Brain pericyte (primary cell): ENCODE measurements around the gene CACNA1C.
"Not testable (repeated sequence)": the region's sequence is repeated elsewhere in the genome, so short reads cannot be mapped to it uniquely, and the experiment has no call there.

ENCODE experiments used
- DNase-seq: peaks from one replicate; pipeline ENCODE4 v3.0.0-alpha.2; 2012; ENCODE audit warnings: low read depth, low spot score

CACNA1C gene

DNA sequence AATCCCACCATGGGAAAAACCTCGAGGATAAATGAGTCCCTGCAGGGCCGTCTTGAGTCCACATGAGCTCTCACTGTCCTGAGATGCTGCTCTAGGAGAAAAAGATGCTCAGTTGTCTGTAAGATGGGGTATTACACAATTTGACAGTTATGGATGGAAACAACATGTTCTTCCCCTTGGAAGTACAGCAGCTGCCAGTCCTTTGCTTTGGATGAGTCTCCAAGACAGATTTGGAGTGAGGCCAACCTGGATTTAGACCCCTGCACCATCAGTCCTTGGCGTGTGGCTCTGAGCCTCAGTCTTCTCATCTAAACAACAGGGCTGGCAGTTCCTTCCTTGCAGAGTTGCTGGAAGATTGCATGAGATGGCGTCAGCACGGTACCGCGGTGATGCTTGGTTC lies 432.9 kb downstream of the CACNA1C start:
- no peak for DNase-seq

DNA sequence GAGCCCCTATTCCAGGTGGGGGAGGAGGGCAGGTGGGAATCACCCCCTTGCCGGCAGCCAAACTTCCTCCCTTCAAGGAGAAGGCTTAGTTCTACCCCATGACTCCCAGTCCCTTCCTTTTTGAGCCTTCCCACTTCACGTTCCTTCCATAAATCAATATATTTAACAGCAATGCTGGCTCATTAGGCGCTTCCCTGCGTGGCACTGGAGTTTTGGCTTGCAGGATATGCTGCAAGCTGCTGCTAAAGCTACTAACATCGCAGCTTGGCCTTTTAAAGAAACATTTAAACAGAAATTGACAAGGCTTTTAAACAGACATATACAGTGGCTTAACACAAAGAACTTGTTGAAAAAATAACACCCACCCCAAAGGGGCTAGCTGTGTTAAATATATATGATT lies 434.0 kb downstream of the CACNA1C start:
- DNase-seq = no peak

DNA sequence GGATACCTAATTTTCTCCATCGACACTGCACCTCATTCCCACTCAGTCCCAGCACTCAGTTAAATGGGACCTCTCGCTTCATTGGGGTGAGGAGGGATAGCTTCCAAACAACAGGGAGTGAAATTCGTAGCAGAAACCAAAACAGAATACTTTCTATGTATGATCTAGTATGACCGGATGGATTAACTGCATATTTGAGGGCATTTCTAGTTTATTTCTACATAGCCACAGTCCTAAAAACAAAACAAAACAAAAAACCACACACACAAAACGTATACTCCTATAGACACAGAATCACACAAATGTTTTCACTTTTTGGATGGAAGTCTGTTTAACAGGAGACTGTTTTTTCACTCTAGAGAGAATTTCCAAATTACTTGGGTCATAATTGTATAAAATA lies 434.5 kb downstream of the CACNA1C start:
- DNase-seq = no peak

DNA sequence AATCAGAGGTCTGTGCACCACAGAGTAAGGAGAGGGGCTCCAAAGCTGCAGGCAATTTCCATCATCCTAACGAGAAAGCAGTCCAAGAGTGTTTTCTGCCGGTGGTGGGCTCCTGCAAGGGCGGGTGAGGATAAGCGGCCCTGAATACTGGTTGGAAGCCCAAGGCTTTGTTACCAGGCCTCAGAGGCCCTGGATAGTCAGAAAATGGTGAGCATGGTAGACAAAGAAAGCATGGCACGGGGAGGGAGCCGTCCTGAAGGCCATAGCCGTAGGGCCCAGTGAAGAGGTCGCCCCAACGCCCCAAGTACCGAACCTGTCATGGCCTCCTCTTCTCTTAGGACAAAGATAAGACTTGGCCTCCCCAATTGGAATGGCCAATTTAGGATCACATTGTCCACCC lies 435.3 kb downstream of the CACNA1C start:
- no peak for DNase-seq

DNA sequence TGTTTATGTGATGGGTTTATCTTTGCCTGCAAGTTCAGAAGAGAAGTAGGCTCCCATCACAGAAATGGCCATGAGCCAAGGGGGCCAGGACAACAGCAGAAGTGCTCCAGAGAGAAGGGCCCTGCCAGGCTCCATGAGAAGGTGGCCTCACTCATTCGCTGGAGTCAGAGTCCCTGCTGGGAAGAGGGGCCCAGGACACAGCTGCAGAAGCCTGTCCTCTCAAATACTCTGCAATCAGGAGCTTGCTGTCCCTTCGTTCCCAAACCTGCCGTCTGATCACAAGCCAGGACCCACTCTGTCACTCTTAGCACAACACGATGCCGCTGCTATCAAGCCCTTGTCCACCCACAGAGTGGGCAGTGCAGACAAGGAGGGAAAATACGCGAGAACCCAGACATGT lies 435.8 kb downstream of the CACNA1C start:
- DNase-seq = no peak

DNA sequence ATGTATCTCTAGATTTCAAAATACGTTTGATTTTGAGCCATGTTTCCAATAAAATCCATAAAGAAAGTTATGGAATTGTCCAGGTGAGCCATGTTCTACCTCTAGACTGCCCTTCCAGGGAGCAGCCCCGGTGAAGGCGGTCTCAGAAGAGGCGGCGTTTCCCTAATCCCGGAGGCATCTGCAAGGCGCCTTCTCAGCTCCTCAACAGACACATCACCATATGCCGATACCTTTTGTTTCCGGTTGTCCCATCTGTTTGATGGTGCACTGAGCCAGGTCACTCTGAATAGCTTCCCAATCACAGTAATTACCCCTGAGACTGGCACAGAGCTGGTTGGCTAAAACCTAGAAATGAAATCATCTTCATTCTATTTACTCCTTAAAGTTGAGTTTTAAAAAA lies 436.5 kb downstream of the CACNA1C start:
- no peak for DNase-seq

DNA sequence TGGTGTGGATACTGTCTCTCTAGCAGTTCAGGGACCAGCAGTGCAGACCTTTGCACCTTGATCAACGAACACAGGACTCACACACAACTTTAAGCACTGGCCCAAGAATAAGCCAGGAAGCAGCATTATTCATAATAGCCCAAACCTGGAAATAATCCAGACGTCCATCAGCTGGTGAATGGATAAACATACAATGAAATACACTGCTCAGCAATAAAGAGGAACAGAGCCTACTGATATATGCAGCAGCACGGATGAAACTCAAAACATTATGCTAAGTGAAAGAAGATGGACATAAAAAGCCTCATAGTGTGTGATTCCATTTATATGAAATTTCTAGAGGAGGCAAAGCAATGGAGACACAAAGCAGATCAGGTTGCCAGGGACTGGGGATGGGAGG lies 438.0 kb downstream of the CACNA1C start:
- DNase-seq = no peak

DNA sequence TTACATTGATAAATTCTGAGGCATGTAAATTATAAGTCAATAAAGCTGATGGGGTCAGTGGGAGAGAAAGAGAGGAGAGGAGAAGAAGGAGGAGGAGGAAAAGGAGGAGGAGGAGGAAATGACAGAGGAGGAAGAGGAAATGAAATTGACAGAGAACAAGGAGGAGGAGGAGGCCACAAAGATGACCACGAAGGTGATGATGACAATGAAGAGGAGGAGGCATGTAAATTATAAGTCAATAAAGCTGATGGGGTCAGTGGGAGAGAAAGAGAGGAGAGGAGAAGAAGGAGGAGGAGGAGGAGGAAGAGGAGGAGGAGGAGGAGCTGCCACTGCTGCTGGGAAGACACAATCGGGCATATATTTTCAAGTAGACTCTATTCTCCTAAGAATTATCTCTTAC lies 438.6 kb downstream of the CACNA1C start:
- DNase-seq = not testable (repeated sequence)

DNA sequence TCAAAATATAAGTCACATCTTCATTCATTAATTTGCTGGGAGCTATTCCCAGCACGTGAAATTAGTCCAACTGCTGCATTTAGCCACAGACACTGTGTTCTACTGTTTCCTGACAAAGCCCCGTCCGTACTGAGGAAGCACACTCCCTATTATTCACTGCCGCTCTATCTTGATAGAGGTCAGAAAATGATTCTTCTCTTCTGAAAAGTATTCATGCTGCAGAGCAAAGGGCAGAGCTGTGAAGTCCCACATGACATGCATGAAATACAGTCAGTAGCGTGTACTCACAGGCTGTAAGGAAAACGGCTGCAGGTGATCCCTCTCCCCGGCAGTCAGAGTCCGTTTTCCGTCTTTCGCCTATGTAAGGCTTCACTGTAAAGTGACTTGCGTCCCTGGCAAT lies 439.4 kb downstream of the CACNA1C start:
- DNase-seq = no peak

DNA sequence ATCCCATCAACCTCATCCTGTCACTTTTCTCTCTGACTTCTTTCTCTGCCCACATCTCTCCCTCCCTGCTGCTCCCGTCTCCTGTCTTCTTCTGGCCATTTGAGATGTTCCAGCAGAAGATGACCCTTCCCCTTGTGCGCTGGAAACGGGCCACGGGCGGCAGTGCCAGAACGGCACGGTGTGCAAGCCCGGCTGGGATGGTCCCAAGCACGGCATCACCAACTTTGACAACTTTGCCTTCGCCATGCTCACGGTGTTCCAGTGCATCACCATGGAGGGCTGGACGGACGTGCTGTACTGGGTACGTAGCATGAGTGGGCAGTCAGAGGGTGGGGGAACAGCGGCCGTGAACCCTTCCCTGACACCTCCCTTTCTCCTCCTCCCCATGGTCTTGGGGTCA lies 440.3 kb downstream of the CACNA1C start:
- DNase-seq = no peak

DNA sequence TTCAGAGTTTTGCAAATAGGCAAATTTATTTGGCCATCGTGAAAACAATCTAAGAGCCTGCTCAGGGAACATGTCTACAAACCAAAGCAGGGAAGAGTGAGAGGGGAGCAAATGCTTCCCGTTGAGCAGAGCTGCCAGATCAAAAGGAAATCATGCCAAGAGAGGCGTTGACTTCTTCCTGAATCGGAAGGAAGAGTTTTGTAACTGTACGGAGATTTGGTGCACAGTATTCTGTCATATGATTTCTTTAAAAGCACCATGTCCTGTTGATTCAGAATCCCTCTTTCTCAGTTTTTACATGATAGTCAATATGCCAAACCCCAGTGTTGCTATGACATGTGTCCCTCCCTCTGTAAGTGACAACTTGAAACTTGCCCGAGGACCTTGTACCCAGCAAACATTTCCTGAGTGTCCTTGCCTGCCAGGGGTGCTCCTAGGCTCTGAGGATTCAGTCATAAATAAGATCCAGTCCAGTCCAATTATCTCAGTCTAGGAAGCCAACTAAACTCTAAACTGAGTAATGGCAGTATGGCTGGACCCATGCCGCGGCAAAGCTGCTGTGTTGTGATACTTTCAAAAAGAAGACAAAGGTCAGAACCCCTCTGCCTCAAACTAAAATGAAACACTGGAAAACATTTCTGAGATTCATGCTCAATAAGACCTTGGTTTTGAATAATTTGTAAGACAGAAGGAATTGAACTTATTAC lies 441.9 kb downstream of the CACNA1C start:
- DNase-seq = no peak

DNA sequence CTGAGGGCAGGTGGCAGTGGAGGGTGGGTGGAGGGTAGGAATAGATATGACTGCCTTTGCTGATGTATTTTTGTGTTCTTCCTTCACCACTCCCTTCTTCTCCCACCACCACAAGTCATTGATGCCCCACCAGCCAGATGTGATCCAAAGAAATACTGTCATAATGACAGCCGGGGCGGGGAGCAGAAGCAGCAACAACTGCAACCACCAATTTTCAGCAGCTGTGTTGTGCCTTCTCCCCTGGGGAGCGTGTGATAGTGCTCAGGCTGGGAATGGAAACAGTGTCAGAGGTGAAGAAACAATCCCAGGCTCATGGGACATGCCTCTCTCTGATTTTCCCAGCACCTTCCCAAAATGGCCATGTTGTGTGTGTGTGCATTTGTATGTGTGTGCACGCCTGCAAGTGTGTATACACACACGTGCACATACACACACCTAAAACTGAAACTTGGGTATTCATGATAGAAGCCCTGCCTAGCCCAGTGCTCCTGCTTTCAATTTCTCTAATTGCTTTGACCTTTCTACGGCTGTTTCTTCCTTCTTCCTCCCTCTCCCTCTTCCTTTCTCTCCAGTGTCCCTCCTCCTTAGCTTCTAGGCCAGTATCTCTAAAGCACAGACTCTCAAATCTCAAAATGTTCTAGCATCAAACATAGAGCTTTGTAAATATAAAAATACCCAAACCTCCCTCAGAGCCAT lies 442.8 kb downstream of the CACNA1C start:
- no peak for DNase-seq

DNA sequence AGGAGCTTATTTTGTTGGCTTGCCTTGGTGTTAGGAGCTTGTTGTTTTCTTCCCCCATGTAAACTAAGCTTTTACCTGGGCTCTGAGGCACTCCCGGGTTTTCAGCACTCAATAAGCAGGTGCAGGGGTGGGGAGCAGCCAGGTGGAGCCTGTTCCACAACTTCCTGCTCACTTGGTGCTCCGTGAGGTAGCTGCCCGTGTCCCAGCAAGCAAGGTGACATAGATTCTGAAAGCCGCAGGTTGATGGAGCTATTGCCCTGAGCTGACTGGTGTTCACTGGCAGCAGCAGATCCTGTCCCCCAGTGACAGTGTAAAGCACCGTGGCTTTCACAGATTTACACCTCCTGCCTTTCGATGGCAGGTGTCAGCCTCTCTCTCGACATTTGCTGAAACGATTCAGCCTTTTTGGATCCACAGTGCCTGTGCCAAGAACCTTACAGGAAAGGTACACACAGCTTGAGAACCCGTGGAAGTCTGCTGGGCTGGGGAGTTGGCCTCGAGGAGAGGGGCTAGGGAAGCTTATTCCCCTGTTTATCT lies 446.2 kb downstream of the CACNA1C start:
- no peak for DNase-seq

DNA sequence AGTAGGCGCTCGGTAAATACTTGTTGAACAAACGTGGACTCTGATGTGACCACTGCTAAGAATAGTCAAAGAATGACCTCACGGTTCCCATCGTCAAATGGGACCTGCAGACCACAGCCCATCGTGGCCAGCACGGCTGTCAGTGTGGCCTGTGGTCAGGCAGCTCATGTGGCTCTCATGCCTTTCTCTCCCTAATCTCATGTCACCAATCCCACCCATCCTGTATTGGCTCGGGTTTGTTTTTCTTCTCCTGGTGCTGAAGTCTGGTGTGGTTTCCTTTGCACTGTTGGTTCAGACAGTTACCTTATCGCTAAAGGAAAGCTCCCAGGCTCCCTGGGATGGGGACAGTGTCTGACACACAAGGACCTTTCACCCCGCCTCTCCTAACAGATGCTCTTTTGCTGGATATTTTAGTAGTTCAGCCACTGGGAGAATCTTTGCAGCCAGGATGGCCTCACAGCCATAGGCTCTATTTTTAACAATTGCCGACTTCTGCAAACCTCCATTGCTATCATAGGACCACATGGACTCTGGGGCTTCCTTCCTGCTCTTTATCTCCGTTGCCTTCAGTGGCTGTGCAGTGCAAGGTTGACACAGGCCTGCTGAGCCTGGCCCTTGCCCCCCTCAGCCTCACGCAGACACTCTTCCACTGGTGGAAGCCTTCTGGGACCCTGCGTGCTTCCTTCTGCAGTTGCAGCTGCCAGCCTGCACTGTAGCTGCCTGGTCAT lies 448.8 kb downstream of the CACNA1C start:
- DNase-seq = no peak

DNA sequence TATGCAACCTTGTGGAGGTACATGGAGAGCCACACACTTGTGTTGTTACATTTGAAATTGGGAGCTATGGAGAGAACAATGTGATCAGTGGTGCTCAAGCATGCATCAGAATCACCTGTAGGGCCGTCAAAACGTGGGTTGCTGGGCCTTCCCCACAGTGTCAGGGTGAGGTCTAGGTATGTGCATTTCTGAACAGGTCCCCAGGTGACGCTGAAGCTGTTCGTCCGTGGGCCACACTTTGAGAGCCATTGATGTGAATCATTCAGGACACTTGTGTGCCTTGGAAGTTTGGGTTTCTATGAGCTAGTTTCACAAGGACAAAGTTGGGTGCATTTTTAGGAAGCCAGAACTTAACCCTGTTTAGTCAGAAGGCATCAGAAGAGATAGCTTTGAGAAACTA lies 450.2 kb downstream of the CACNA1C start:
- no peak for DNase-seq

DNA sequence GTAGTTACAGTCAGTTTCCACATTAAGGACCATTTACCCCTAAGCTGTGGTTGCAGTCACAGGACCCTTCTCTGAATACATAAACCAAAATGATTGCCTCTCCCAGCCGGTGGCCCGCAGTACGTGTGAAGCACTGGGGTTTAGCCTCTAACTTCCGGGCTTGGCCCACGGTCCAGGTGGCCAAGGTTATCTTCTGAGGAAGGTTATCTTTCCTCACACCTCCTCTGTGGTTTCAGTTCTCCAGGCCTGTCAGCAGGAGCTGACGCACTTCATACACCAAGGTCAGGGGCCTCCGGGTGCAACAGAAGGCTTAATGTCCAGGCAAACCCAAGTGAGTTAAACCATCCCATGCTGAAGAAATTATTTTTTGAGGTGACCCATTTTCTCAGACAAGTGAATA lies 451.0 kb downstream of the CACNA1C start:
- DNase-seq = no peak

DNA sequence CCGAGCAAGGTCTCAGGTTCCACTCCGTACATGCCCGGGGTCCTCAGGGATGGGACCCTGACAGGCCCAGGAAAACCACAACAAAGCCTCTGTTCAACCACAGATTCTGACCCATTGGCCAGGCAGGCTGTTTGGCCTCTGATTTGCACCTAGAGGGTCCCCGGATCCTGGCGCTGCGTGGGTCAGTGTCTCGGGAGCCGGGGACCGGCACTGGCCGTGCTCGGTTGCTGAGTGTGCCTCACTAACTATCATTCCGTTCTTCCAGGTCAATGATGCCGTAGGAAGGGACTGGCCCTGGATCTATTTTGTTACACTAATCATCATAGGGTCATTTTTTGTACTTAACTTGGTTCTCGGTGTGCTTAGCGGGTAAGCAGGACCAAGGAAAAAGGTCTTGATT lies 451.8 kb downstream of the CACNA1C start:
- DNase-seq = no peak

DNA sequence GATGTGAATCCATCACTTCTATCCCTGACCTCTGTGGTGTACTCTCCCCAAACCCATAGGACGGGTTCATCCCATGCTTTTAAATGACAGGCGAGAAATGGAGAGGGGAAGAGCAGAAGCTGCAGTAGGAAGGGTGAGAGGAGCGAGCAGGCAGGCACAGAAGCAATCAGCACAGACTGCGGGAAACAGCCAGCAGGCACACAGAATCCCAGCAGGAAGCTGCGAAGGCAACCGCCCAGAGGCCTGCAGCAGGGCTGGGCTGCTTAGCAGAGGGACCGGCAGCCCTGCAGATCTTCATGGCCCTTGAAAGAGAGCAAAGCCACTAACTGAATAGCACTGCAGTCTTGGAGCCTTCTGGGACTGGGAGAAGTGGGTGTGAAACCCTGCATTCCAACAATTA lies 455.0 kb downstream of the CACNA1C start:
- DNase-seq = no peak

DNA sequence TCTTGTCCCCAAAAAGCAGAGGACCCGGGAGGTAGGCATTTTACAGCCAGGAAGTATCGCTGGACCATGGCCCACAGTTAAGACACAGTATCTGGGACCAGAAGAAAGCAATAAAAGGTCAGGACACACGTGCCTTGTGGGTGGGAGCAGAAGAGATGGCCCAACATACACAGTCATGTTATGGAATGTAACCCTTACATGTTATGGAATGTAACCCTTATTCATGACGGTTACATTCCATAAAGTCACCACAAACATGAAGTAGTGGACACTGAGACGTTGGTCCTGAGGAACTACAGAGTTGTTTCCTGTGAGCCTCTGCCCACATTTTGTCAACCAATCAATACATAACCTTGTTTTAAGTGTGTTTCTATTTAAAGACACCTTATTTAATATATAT lies 456.4 kb downstream of the CACNA1C start:
- no peak for DNase-seq

DNA sequence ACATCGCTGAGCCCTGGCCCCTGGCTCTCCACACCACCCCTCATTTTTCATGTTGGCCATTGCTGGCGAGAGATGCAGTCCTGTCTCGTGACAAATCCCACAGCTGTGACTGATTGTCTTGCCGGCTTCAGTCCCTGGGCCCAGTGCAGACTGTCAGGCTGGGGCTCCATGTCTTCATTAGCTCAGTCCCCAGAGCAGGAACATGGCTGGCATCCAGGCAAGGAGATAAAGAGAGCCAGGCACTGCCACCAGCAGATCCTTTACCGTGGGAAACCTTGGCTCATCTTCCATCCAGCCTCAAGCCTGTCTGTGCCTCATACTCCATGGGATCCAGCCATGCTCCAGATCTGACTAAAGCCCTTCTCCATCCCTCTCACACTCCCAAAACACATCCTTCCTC lies 457.3 kb downstream of the CACNA1C start:
- DNase-seq = no peak

DNA sequence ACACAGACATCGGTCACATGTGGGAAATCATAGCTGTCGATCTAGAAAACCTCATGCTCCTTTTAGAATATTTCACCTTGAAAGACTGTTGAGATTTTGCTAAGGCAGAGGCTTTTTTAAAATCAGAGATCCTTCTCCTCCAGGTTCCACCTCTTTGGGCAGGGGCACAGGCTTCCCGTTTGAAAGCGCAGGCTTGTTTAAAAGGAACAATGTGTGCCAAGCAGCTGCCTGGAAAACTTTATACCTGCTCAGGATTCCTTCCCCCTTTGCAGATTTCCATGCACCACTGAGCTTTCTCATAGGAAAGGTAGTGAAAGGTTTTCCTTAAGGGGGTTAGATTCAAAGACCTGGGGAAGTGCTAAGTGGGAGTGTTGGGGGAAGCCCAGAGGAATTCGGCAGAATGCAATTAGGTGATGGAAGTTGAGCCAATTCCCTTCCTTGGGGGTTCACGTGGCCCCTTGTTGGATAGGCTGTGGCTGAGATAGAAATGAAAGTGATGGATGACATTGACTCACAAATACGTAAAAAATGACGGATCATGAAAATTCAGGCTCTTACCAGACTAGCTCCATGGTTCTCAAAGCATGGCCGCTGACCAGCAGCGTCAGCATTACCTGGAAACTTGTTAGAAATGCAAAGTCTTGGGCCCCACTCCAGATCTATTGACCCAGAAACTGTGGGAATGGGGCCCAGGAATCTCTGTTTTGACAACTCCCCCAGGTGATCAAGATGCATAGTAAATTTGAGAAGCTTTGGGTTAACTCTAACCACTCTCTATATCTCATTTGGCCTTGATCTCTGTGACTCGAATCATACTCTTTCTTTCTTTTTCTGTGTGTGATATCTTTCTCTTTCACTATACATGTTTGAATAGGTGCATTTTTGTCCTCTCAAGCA lies 460.6 kb downstream of the CACNA1C start:
- no peak for DNase-seq

DNA sequence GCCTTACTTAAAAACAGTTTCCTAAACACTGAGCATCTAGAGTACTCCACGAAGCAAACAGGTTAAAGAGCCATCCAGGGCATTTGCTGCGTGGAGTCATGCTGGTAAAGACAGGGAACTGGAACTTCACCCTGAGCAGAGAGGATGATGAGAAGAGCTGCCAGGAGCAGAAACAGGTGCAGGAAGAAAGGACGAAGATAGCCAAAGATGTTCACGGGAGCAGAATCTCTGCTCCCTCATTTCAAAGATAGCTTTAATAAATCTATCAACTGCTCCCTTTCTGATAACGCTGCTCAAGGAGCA lies 461.2 kb downstream of the CACNA1C start:
- DNase-seq = no peak
